ENCODE measurements around the gene CALY.

- no peak for TF ChIP-seq POLR2AphosphoS5 (IDR thresholded peaks at IDR 0.05; ENCODE audit: low read depth, low read length)
- no peak for TF ChIP-seq CTCF (IDR thresholded peaks at IDR 0.05 in 2 of 3, conservative IDR thresholded peaks at IDR 0.05 in 1 of 3; ENCODE audit: borderline replicate concordance in 1 of 3, insufficient read depth in 1 of 3, low read depth in 2 of 3, low read length in 2 of 3)
- no peak for TF ChIP-seq REST (IDR thresholded peaks at IDR 0.05; ENCODE audit: low read depth)
- TF ChIP-seq CEBPB (IDR thresholded peaks at IDR 0.05; ENCODE audit: low read depth) = no peak
- no peak for TF ChIP-seq POLR2A (IDR thresholded peaks at IDR 0.05; ENCODE audit: borderline replicate concordance, extremely low read depth, insufficient read depth, insufficient read length)
- no peak for TF ChIP-seq JUND (IDR thresholded peaks at IDR 0.05)
- no peak for TF ChIP-seq TCF7L2 (IDR thresholded peaks at IDR 0.05; ENCODE audit: borderline replicate concordance, extremely low read depth, insufficient read depth, insufficient read length)
- TF ChIP-seq EZH2phosphoT487 (IDR thresholded peaks at IDR 0.05; ENCODE audit: borderline replicate concordance) = no peak
- no peak for TF ChIP-seq EGR1 (IDR thresholded peaks at IDR 0.05; ENCODE audit: low read depth)
- no peak for TF ChIP-seq EZH2 (IDR thresholded peaks at IDR 0.05)
- no peak for TF ChIP-seq SP1 (IDR thresholded peaks at IDR 0.05; ENCODE audit: low read depth)
Measured at GRCh38 chr10:133297504-133297903, 39.2 kb downstream of the CALY start.

Measured in HCT116 (cell line).